Epithelial cell of prostate (primary cell): ENCODE data around the gene MAMDC4.
"Not testable (repeated sequence)": the region's sequence is repeated elsewhere in the genome, so short reads cannot be mapped to it uniquely, and the experiment has no call there.

Experiments
- DNase-seq: peaks from one replicate; pipeline ENCODE4 v3.0.0-alpha.2; 2011; ENCODE audit warnings: low read depth, low spot score
- H3K27ac ChIP-seq: fragments of 450-650 bp; 2 replicates; pipeline ENCODE4 v1.5.1; 2017; ENCODE audit warnings: mild to moderate bottlenecking

MAMDC4 gene

DNA sequence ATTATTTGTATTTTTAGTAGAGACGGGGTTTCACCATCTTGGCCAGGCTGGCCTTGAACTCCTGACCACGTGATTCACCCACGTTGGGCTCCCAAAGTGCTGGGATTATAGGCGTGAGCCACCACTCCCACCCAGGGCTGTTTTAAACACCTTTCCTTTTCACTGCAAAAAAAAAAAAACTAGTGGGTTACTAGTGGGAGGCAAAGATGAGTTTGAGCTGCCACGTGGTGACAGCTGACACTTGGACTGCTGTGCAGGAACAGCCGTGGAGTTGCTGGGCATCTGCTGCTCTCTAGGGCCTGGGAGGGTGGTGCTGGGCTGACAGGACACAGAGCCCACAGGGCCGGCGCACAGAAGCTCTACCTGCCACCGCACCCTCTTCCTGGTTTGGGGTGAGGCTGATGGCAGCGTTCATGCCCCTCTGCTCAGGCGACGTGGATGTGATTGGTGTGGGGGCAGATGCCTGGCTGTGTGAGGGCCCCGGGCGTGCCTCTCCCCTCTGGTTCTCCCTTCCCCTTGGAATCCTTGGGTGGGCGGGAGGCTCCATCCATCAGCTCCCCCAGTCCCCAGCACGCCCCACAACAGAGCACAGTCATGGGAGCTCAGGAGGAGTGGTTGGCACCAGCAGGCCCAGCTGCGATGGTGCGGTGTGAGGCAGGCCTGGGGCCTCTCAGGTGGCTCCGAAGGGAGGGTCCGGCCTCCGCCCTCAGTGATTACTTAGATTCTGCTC, 27.5 kb upstream of the MAMDC4 start:
- H3K27ac ChIP-seq: no peak overlapping the region
- DNase-seq: no peak

DNA sequence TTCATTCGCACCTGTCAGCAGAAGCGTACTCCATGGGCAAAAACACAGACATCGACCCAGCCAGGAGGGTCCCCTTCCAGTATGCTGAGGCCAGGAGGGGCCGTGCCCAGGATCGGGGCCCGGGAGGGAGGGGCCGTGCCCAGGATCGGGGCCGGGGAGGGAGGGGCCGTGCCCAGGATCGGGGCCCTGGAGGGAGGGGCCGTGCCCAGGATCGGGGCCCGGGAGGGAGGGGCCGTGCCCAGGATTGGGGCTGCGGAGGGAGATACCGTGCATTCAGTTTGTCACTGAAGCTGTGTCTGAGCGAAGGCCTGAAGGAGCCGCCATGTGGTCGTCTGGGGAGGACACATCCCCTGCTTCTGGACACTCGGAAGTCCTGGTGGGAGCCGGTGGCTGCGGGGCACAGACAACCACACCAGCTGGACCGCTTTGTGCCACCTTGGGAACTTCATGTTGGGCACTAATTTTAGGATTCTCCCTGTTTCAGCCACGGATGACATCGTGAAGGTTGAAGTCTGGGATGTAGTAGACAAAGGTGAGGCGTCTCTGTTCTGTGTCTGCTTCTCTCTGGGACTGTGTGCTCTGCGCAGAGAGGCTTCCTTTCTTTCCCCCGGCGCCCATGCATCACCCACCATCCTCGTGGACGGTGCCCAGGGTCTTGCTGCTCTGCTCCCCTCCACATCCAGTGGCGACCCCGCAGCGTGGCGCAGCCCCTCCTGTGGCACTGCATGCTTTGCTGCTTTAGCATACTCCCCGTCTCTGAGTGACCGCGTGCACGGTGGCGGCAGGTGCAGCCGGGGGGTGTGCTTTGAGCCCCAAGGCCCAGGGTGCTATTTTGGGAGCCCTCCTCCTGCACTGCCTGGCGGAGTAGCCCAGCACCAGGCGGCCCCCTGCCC, 26.6 kb upstream of the MAMDC4 start:
- DNase-seq: no peak
- H3K27ac ChIP-seq: no peak overlapping the region

- DNase-seq: no peak
- H3K27ac ChIP-seq: no peak overlapping the region
These were observed 26.0 kb upstream of the MAMDC4 start for GRCh38 chr9:136826188-136826541.

DNA sequence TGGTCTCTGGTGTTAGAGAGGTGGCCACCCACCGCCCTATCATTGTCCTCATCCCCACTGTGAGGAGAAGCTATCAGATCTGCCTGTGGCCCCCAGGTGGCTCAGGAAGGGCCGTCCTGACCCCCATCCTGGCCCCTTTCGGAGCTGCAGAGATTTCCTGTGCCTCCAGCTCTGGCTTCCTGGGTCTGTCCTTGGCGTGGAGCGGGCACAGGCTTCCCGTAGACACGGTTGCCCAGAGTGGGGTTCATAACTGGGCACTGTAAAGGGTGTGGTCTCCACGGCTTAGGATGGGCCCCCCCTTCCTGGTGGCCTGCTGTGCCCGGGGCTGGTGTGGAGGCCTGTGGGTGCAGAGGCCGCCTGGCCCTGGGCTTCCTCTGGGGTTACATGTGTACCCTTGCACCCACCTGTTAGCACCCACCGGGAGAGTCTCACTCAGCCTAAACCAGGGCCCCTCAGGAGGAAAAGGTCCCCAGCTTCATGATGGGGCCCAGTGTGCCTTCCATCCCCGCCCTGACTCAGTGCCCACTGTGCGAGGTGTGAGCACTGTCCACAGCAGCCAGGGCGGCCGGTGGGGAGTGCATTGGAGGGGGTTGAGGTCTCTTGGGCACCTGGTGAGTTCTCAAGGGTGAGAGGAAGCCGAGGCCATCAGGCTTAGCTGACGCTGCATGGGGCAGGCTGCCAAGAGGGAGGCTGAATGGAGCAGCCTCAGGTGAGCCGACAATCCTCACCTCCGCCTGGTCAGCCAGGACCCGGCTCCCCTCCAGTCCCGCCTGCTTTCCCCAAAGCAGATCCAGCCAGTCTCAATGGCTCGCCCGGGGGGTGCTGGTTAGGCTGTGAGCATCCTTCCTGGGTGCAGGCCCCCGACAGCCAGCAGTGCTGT, 25.2 kb upstream of the MAMDC4 start:
- no peak for DNase-seq
- H3K27ac ChIP-seq: no peak overlapping the region

GRCh38 chr9:136827794-136828473, 24.2 kb upstream of the MAMDC4 start:
- no peak overlapping the region for H3K27ac ChIP-seq
- DNase-seq: no peak

DNA sequence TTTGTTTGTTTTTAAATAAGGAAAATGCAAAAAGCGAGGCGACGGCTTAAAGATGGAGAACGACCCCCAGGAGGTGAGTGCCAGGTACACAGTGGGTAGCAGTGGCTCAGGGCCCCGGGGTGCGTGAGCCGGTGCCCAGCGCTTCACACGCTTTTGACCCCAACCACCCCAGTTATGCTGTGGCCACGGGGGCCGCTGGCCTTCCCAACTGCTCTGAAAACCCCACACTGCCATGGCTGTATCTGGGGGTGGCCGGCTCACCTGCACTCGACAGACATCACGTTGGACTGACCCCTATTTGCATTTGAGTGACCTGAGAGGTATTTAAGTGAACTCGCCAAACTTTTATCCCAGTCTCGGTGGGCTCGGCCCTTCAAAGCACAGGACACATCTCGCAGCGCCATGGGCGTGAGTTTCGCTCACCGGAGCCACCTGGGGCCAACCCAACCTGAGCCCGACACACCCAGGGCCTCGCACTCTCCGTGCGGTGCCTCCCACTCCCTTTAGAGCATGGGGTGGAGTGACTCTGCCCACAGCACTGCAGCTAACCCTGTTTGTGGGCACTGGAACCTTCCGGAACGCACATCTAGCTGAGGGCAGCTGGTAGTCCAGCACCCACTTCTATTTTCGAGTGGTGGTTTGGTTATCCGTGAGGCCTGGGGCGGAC, 23.5 kb upstream of the MAMDC4 start:
- no peak overlapping the region for H3K27ac ChIP-seq

DNA sequence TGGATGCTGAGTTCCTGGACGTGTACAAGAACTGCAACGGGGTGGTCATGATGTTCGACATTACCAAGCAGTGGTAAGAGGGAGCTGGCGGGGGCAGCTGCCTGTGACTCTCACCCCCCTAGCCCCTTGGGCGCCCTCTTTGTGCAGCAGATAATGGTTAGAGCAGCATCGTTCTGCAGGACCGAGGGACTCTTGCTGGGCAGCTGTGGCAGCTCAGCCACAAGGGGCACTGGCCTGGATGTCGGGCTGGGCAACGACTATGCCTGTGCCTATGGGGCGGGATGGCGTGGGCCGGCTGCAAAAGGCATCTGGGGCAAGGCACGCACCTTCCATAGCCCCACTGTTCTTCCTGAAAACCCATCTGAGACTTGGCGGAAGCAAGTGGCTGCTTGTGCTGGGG, 22.7 kb upstream of the MAMDC4 start:
- no peak overlapping the region for H3K27ac ChIP-seq
- no peak for DNase-seq

More for the DNA sequence above, 23.5 kb upstream of the MAMDC4 start:
- no peak for DNase-seq

- no peak for DNase-seq
- no peak overlapping the region for H3K27ac ChIP-seq
These were observed 21.9 kb upstream of the MAMDC4 start for GRCh38 chr9:136829981-136830885.

DNA sequence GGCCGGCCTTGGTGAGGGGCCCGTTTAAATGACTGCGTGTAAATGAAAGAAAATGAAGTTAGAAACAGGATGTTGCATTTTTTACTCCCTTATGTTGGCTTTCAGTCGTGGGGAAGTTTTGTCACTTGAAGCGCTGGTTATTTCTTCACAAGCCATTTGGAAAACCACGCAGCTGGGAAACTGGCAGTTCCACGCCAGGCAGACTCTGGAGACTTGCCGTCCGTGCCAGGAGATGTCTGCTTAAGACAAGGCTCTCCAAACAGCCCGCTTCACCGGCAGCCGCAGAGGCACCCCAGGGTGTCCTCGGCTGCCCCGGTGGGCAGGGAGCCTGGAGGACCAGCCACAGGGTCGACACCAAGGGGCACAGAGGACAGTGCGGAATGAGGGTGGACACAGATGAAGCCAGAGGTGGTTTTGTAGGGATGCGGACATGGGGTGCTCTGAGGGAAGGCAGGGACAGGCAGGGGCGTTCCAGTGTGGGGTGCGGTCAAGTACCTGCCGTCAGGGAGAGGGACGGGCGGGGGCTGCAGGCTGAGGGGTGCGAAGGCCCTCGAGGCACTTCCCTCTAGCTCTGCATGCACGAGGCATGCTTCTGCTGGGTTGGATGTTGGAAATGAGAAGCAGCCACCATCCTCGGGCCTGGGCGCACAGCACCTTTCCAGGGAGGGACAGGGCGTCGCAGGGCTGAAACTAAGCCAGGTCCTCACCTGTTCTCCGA, 21.0 kb upstream of the MAMDC4 start:
- no peak overlapping the region for H3K27ac ChIP-seq

DNA sequence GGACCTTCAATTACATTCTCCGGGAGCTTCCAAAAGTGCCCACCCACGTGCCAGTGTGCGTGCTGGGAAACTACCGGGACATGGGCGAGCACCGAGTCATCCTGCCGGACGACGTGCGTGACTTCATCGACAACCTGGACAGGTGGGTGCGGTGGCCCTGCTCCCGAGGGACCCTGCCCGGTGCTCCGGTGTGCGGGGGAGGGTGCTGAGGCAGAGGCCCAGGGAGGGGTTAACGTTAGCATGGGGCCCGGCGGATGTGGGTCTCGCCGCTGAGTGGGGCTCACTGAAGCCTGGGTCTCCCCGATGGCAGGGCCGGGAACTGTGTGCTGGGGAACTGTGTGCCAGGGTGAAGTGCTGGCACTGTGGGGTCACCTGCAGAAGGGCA, 20.4 kb upstream of the MAMDC4 start:
- H3K27ac ChIP-seq: no peak overlapping the region
- no peak for DNase-seq

More for the DNA sequence above, 21.0 kb upstream of the MAMDC4 start:
- DNase-seq: no peak

DNA sequence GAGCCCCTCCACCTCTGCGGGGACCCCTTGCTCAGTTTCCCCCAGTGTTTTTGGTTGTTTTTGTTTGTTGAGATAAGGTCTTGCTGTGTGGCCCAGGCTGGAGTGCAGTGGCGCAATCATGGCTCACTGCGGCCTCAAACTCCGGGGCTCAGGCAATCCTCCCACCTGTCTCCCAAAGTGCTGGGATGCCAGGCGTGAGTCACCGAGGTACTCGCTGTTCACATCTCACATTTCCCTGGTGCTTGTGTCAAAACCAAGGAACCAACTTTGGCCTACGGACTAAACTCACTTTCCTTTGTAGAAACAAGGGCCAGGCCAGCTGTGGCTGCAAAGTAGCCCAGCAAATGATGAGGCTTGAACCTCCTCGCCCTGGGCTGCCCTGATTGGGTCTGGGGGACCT, 19.6 kb upstream of the MAMDC4 start:
- H3K27ac ChIP-seq: no peak overlapping the region
- no peak for DNase-seq

- not testable (repeated sequence) for DNase-seq, H3K27ac ChIP-seq
These were observed 18.6 kb upstream of the MAMDC4 start for GRCh38 chr9:136833381-136834048.

- H3K27ac ChIP-seq: no peak overlapping the region
- DNase-seq: no peak
These were observed 16.8 kb upstream of the MAMDC4 start for GRCh38 chr9:136835162-136835931.

GRCh38 chr9:136835932-136836904, 15.9 kb upstream of the MAMDC4 start:
- DNase-seq: no peak

DNA sequence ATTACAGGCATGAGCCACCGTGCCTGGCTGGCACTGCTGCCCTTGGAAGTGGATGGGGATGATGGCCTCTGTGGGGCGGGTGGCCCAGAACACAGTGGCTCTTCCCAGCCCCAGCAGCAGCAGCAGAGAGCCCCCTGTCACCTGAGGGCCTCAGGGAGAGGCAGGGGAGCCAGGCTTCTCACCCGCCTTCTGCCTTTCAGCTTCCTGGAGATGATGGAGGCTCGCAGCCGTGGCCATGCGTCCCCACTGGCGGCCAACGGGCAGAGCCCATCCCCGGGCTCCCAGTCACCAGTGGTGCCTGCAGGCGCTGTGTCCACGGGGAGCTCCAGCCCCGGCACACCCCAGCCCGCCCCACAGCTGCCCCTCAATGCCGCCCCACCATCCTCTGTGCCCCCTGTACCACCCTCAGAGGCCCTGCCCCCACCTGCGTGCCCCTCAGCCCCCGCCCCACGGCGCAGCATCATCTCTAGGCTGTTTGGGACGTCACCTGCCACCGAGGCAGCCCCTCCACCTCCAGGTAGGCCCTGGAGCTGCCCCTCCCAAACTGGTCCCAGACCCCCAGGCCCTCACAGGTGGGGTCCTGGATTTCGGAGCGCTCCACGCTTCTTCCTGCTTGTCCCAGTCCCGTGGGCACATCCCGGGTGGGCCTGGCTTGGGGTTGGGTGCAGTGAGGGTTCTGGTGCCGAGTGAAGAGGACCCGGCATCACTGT, 14.8 kb upstream of the MAMDC4 start:
- no peak overlapping the region for H3K27ac ChIP-seq
- DNase-seq: no peak

More at GRCh38 chr9:136835932-136836904, 15.9 kb upstream of the MAMDC4 start:
- H3K27ac ChIP-seq: no peak overlapping the region
